ENCODE measurements around the gene FJX1.
"Not testable (repeated sequence)": the region's sequence is repeated elsewhere in the genome, so short reads cannot be mapped to it uniquely, and the experiment has no call there.

Gene FJX1

GRCh38 chr11:35664977-35665441 is 46.7 kb downstream of the FJX1 start:
- no peak for DNase-seq (ENCODE audit: low read depth in 1 of 2, low spot score in 1 of 2)

- no peak for DNase-seq (ENCODE audit: low read depth in 1 of 2, low spot score in 1 of 2)
These were observed 49.0 kb downstream of the FJX1 start for GRCh38 chr11:35667257-35667656.

- DNase-seq (ENCODE audit: low read depth in 1 of 2, low spot score in 1 of 2): not testable (repeated sequence)
These were observed 50.1 kb downstream of the FJX1 start for GRCh38 chr11:35668350-35668749.
